Spleen (tissue), 11 donors: ENCODE measurements around the gene SDK1. TPM values are rescaled to one million over a fixed set of nuclear protein-coding genes. Genes with fewer than 3 reads are reported as not detected.

Experiments
- DNase-seq: peaks from one replicate; pipeline ENCODE4 v3.0.0-alpha.2; 2020
- H3K27ac ChIP-seq, 8 donors: fragments of 200-600 bp; sonication (generic) in 7 of 8; 1 replicate in 4 of 8; 2 replicates in 4 of 8; pipeline versions ENCODE4 v1.5.0 to v1.8.0; 2016 to 2021; ENCODE audit warnings: inconsistent platforms in 4 of 8, mild to moderate bottlenecking in 4 of 8, moderate library complexity in 1 of 8
- H3K27me3 ChIP-seq, 7 donors: fragments of 200-600 bp; sonication (generic) in 6 of 7; replicated peaks in 1 of 7; 1 replicate in 4 of 7; 2 replicates in 3 of 7; pipeline versions ENCODE4 v1.5.0 to v1.8.0; 2016 to 2021; ENCODE audit warnings: inconsistent platforms in 3 of 7, mild to moderate bottlenecking in 1 of 7
- H3K36me3 ChIP-seq, 6 donors: fragments of 200-600 bp; sonication (generic) in 5 of 6; 1 replicate in 4 of 6; 2 replicates in 2 of 6; pipeline versions ENCODE4 v1.5.0 to v1.8.0; 2016 to 2021; ENCODE audit warnings: inconsistent platforms in 2 of 6
- H3K4me1 ChIP-seq, 6 donors: fragments of 200-600 bp; sonication (generic) in 5 of 6; 1 replicate in 3 of 6; 2 replicates in 3 of 6; pipeline versions ENCODE4 v1.5.0 to v1.8.0; 2016 to 2021; ENCODE audit warnings: inconsistent platforms in 3 of 6
- H3K4me3 ChIP-seq, 8 donors: fragments of 200-600 bp; sonication (generic) in 7 of 8; 1 replicate in 4 of 8; 2 replicates in 4 of 8; pipeline versions ENCODE4 v1.5.0 to v1.8.0; 2016 to 2021; ENCODE audit warnings: inconsistent platforms in 4 of 8, mild to moderate bottlenecking in 4 of 8, moderate library complexity in 2 of 8
- H3K9me3 ChIP-seq, 8 donors: fragments of 200-600 bp; sonication (generic) in 7 of 8; 1 replicate in 4 of 8; 2 replicates in 4 of 8; pipeline versions ENCODE4 v1.5.0 to v1.8.0; 2016 to 2021; ENCODE audit warnings: inconsistent platforms in 4 of 8
- POLR2A ChIP-seq, 3 donors: fragments of 450-650 bp; IDR thresholded peaks; one replicate each; pipeline ENCODE4 v1.5.1; 2017; ENCODE audit warnings: antibody characterized with exemption in 3 of 3, mild to moderate bottlenecking in 1 of 3
- POLR2AphosphoS5 ChIP-seq, 3 donors: sonication (generic); formaldehyde crosslinking; IDR thresholded peaks; one replicate each; pipeline ENCODE4 v1.5.1; 2017; ENCODE audit warnings: antibody characterized with exemption in 3 of 3
- WGBS, 5 donors: extraction: QIAGEN DNeasy Blood & Tissue Kit in 3 of 5; methylation state at CpG; one replicate each; pipeline versions ENCODE4 v1.1.5 to v1.1.7; 2013 to 2018; 5-methylcytosine and 5-hydroxymethylcytosine counted together
- intact Hi-C: fragments of 100-400 bp; cut with DNase I; formaldehyde crosslinking; loops from one replicate; pipeline ENCODE4 v1.15.0; 2023; ENCODE audit warnings: low total_unique reads
- polyA plus RNA-seq, 3 donors: library from polyadenylated mRNA; stranded (reverse); fragments of 200-250 nt; gene quantifications; one replicate each; pipeline ENCODE4 v1.2.1, GENCODE V29; 2013
- total RNA-seq, 7 donors: library from RNA; depleted of rRNA in 3 of 7; stranded (reverse); fragments of >200 nt in 3 of 7; fragmentation: NEBNext Ultra II Directional in 4 of 7; extraction: Animal tissue kit (Norgen Biotek cat#: 25700) in 4 of 7; gene quantifications; one replicate each; pipeline versions ENCODE4 v1.1.0 to v1.2.1, GENCODE V29; 2016 to 2021
- TF ChIP-seq, protein P1 (sequence below), 11 experiments: fragments of 200-600 bp in 7 of 11; fragments of 450-650 bp in 4 of 11; sonication (generic) in 4 of 11; IDR thresholded peaks in 8 of 11; conservative IDR thresholded peaks in 3 of 11; 1 replicate in 7 of 11; 2 replicates in 4 of 11; pipeline versions ENCODE4 v1.4.0 to v1.8.0; 2016 to 2021; ENCODE audit warnings: antibody characterized with exemption in 11 of 11, inconsistent platforms in 4 of 11, mild to moderate bottlenecking in 1 of 11
- donor health status: healthy with polysubstance abuse.
- donor health status: DM: no; HTN: no; CAD: no; lungs with moderate emphysema.
- donor health status: DM: no; HTN: no; CAD: no.
- donor health status: Bipolar disorder and iron deficiency.
- donor health status: healthy.
- donor health status: DM: no; HTN: no; CAD: no.
- donor health status: DM: yes; HTN: yes; CAD: no.

The SDK1 gene
- total and polyA plus RNA-seq, 10 donors = 3.2 to 54.1 (median 35.1) TPM

- intact Hi-C loops = no loop called here
- H3K4me1 ChIP-seq = peaks cover 0 to 3% (median 0%) of the 10 kb centered on the region in 6 donors
- H3K9me3 ChIP-seq = peaks cover 0 to 9% (median 0%) of the 10 kb centered on the region in 8 donors
- DNase-seq = peak; percentile 39
- TF ChIP-seq POLR2AphosphoS5 (IDR thresholded peaks at IDR 0.05) (no peak), POLR2A (IDR thresholded peaks at IDR 0.05) (no peak)
- TF ChIP-seq, protein P1, sequence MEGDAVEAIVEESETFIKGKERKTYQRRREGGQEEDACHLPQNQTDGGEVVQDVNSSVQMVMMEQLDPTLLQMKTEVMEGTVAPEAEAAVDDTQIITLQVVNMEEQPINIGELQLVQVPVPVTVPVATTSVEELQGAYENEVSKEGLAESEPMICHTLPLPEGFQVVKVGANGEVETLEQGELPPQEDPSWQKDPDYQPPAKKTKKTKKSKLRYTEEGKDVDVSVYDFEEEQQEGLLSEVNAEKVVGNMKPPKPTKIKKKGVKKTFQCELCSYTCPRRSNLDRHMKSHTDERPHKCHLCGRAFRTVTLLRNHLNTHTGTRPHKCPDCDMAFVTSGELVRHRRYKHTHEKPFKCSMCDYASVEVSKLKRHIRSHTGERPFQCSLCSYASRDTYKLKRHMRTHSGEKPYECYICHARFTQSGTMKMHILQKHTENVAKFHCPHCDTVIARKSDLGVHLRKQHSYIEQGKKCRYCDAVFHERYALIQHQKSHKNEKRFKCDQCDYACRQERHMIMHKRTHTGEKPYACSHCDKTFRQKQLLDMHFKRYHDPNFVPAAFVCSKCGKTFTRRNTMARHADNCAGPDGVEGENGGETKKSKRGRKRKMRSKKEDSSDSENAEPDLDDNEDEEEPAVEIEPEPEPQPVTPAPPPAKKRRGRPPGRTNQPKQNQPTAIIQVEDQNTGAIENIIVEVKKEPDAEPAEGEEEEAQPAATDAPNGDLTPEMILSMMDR (IDR thresholded peaks at IDR 0.05 in 8 of 11, conservative IDR thresholded peaks at IDR 0.05 in 3 of 11) = no peak
- H3K36me3 ChIP-seq = peaks cover 0 to 11% (median 1%) of the 10 kb centered on the region in 6 donors
- 90 to 96% (median 93%) methylated on average over 13 of the region's 13 CpGs for WGBS, 5 donors
- H3K27me3 ChIP-seq = no peaks in the 10 kb centered on the region
- no peak overlapping the region for H3K27ac ChIP-seq
- H3K4me3 ChIP-seq = no peak overlapping the region
Observed at GRCh38 chr7:4080954-4081353, 779.9 kb downstream of the SDK1 start.

- Histone ChIP-seq H3K27ac (no peak overlapping the region), H3K4me1 (peaks cover 0 to 8% (median 0%) of the 10 kb centered on the region in 6 donors), H3K4me3 (no peak overlapping the region), H3K36me3 (peaks cover 0 to under 1% (median 0%) of the 10 kb centered on the region in 6 donors), H3K9me3 (peaks cover 0 to 3% (median 0%) of the 10 kb centered on the region in 8 donors), H3K27me3 (no peaks in the 10 kb centered on the region)
- no peak for DNase-seq
- intact Hi-C loops = no loop called here
- no peak for TF ChIP-seq POLR2AphosphoS5 (IDR thresholded peaks at IDR 0.05)
- no peak for TF ChIP-seq POLR2A (IDR thresholded peaks at IDR 0.05)
- WGBS, 5 donors = 85 to 100% (median 93%) methylated on average over 1 of the region's 1 CpG
Observed at GRCh38 chr7:4083513-4083912, 782.5 kb downstream of the SDK1 start.

GRCh38 chr7:4084271-4084670 lies 783.2 kb downstream of the SDK1 start:
- no peak overlapping the region for H3K27ac ChIP-seq
- intact Hi-C loops = no loop called here
- peaks cover 0 to 8% (median 0%) of the 10 kb centered on the region in 6 donors for H3K4me1 ChIP-seq
- WGBS, 5 donors = 87 to 94% (median 94%) methylated on average over 6 of the region's 6 CpGs
- no peak overlapping the region for H3K4me3 ChIP-seq
- peaks cover 0 to 3% (median 0%) of the 10 kb centered on the region in 8 donors for H3K9me3 ChIP-seq
- peaks cover 0 to 8% (median 0%) of the 10 kb centered on the region in 6 donors for H3K36me3 ChIP-seq
- peak; percentile 39 for DNase-seq
- no peaks in the 10 kb centered on the region for H3K27me3 ChIP-seq
- TF ChIP-seq, protein P1 (IDR thresholded peaks at IDR 0.05 in 8 of 11, conservative IDR thresholded peaks at IDR 0.05 in 3 of 11) = no peak
- TF ChIP-seq POLR2AphosphoS5 (IDR thresholded peaks at IDR 0.05) = no peak
- no peak for TF ChIP-seq POLR2A (IDR thresholded peaks at IDR 0.05)

GRCh38 chr7:4085937-4086691 lies 785.1 kb downstream of the SDK1 start:
- H3K4me1 ChIP-seq = peaks cover 0 to 8% (median 0%) of the 10 kb centered on the region in 6 donors
- no peak overlapping the region for H3K4me3 ChIP-seq
- peaks cover 0 to 20% (median 13%) of the 10 kb centered on the region in 8 donors for H3K9me3 ChIP-seq
- peaks cover 0 to 13% (median 0%) of the 10 kb centered on the region in 6 donors for H3K36me3 ChIP-seq
- intact Hi-C loops = no loop called here
- peak overlapping the region in 1 of 8 donors; percentile 21 for H3K27ac ChIP-seq
- no peaks in the 10 kb centered on the region for H3K27me3 ChIP-seq
- peak; percentile 56 for DNase-seq
- whole genome bisulfite sequencing, 5 donors = 62 to 68% (median 64%) methylated on average over 12 of the region's 12 CpGs
- no peak for TF ChIP-seq POLR2A (IDR thresholded peaks at IDR 0.05)
- no peak for TF ChIP-seq POLR2AphosphoS5 (IDR thresholded peaks at IDR 0.05)
- TF ChIP-seq, protein P1 (IDR thresholded peaks at IDR 0.05 in 8 of 11, conservative IDR thresholded peaks at IDR 0.05 in 3 of 11) = no peak
